ENCODE results near the gene ZNF207. TPM values are rescaled to one million over a fixed set of nuclear protein-coding genes. Genes with fewer than 3 reads are reported as not detected.

The ZNF207 gene
- total and polyA plus RNA-seq, 10 of the 15 experiments (the other 5 are each of a cell fraction or from before 2014, with no cell fraction given), result 156 to 348 (median 205) TPM

- no peak for TF ChIP-seq IRF5 (IDR thresholded peaks at IDR 0.05; ENCODE audit: borderline replicate concordance)
- no peak; the same call in 1 of the 2 replicates for TF ChIP-seq MAX (IDR thresholded peaks at IDR 0.05; ENCODE audit: low read depth, low read length)
- no peak for TF ChIP-seq NFYA (IDR thresholded peaks at IDR 0.05; ENCODE audit: borderline replicate concordance, low read depth, low read length)
- TF ChIP-seq IKZF2 (IDR thresholded peaks at IDR 0.05), result 0 out of 4 replicates have a peak, but pooled peaks have one; percentile 12 to 19
These were observed 8.7 kb upstream of the ZNF207 start (continued) for GRCh38 chr17:32341141-32341856.

GRCh38 chr17:32341857-32342602 lies 7.9 kb upstream of the ZNF207 start, which contains the start of gene C17orf75:
Gene C17orf75 (minus strand): TSS chr17:32342173. CDS start chr17:32342139, 34 bp downstream.
- POLR2A ChIA-PET, result interaction anchor here (0.6 to 1.1 kb wide), 2 partner anchors 9 to 14 kb away, joined by 3 to 4 read pairs; no protein-coding TSS in a partner anchor
- TF ChIP-seq ELK1 (IDR thresholded peaks at IDR 0.05; ENCODE audit: low read depth, low read length), result peak; percentile 65; the same call in 1 of the 2 replicates
- TF ChIP-seq RELA (IDR thresholded peaks at IDR 0.05; ENCODE audit: borderline replicate concordance, partially characterized antibody), result peak; percentile 79
- 0 out of 2 replicates have a peak, but pooled peaks have one; percentile 35 for TF ChIP-seq ZBTB4 (CRISPR knock-in tag; IDR thresholded peaks at IDR 0.05)

More at GRCh38 chr17:32341857-32342602, 7.9 kb upstream of the ZNF207 start, which contains the start of gene C17orf75:
- WGBS (ENCODE audit: insufficient coverage, insufficient replicate concordance, low lambda C conversion rate, missing lambda C conversion rate), result 19% methylated on average over 32 of the region's 47 CpGs
- FAIRE-seq, result peak; percentile 31
- CTCF ChIA-PET, result interaction anchor here (0.7 to 1.8 kb wide), 4 partner anchors 10 to 102 kb away, joined by 3 to 8 read pairs (median 4); partner anchors contain the start of gene PSMD11
- H3K9me3 ChIP-seq (replicated peaks; ENCODE audit: control insufficient read depth, insufficient read depth, low read length), result no peaks in the 10 kb centered on the region
- no peaks in the 10 kb centered on the region for H3K27me3 ChIP-seq (replicated peaks in 1 of 2; ENCODE audit: control insufficient read depth in 2 of 2, insufficient read depth in 2 of 2, low read length in 1 of 2)
- peak within 1 kb of the TSS; percentile 99 for H2AFZ ChIP-seq (ENCODE audit: control insufficient read depth, low read depth, low read length)
- H3K9ac ChIP-seq (ENCODE audit: control insufficient read depth, insufficient read depth, low read length), result peak within 1 kb of the TSS; percentile 84
- H4K20me1 ChIP-seq (ENCODE audit: control insufficient read depth, insufficient read depth), result no peaks in the 10 kb centered on the region
- H3K36me3 ChIP-seq (ENCODE audit: control insufficient read depth in 2 of 2, insufficient read depth in 2 of 2, low read length in 1 of 2), result no peaks in the 10 kb centered on the region
- H3K4me1 ChIP-seq (ENCODE audit: control insufficient read depth, insufficient read depth, low read length), result no peaks in the 10 kb centered on the region; the same call in 1 of the 2 replicates
- intact Hi-C loops (cut with micrococcal nuclease; ENCODE audit: unreplicated experiment) (no loop called here), in situ Hi-C loops (cut with MboI) (no loop called here)
- ATAC-seq, result peak; percentile 93
- BruUV-seq (replicated peaks), result no TSS peak
- H3K4me2 ChIP-seq (ENCODE audit: control insufficient read depth, insufficient read depth), result peak within 1 kb of the TSS; percentile 92
- peak within 1 kb of the TSS; percentile 95 for H3K4me3 ChIP-seq
- H3K27ac ChIP-seq (ENCODE audit: control insufficient read depth, insufficient read depth), result peak within 1 kb of the TSS; percentile 78
- H3K79me2 ChIP-seq (ENCODE audit: control insufficient read depth, insufficient read depth, low read length), result peaks cover 7% of the 10 kb centered on the region
- RAD21 ChIA-PET (ENCODE audit: unreplicated experiment), result interaction anchor here (1.7 kb wide), 1 partner anchor 102 kb away, joined by 5 read pairs; the partner anchor contains the start of gene PSMD11
- DNase-seq (ENCODE audit: low read depth, low spot score), result peak; percentile 42
- SMC1A ChIA-PET (ENCODE audit: uncharacterized antibody, unreplicated experiment), result interaction anchor here (1.0 to 2.8 kb wide), 2 partner anchors 12 to 88 kb away, joined by 3 to 21 read pairs; no protein-coding TSS in a partner anchor
